ENCODE results near the gene FN3K. TPM values are rescaled to one million over a fixed set of nuclear protein-coding genes. Genes with fewer than 3 reads are reported as not detected.
A peak's percentile ranks its signal among the peaks of the same experiment; 100 is the strongest.

FN3K gene
- total and polyA plus RNA-seq, 2 of the 13 experiments (the other 11 are each of a cell fraction or from before 2014, with no cell fraction given) = 3.5 to 12.2 TPM

- TF ChIP-seq RARG (CRISPR knock-in tag; IDR thresholded peaks at IDR 0.05; ENCODE audit: low read depth) (no peak; the same call in 1 of the 2 replicates), KDM6A (CRISPR knock-in tag; IDR thresholded peaks at IDR 0.05; ENCODE audit: low read depth) (no peak), DBP (CRISPR knock-in tag; IDR thresholded peaks at IDR 0.05; ENCODE audit: not compliant biosample characterization) (no peak), CCAR2 (optimal IDR thresholded peaks at IDR 0.05; ENCODE audit: low read depth, low read length) (no peak), MTF2 (CRISPR knock-in tag; IDR thresholded peaks at IDR 0.05; ENCODE audit: borderline replicate concordance) (no peak), GPN1 (CRISPR knock-in tag; IDR thresholded peaks at IDR 0.05; ENCODE audit: borderline replicate concordance) (no peak), MBNL3 (CRISPR knock-in tag; conservative IDR thresholded peaks at IDR 0.05) (no peak), ZNF75D (CRISPR knock-in tag; IDR thresholded peaks at IDR 0.05; ENCODE audit: borderline replicate concordance) (no peak), ZMAT5 (CRISPR knock-in tag; IDR thresholded peaks at IDR 0.05; ENCODE audit: borderline replicate concordance, low read depth) (no peak), FOXP1 (IDR thresholded peaks at IDR 0.05) (no peak), FOXP1 (CRISPR knock-in tag; IDR thresholded peaks at IDR 0.05) (no peak), ZHX2 (IDR thresholded peaks at IDR 0.05; ENCODE audit: low read depth) (no peak), ZHX2 (CRISPR knock-in tag; IDR thresholded peaks at IDR 0.05; ENCODE audit: borderline replicate concordance) (no peak), SNRNP70 (IDR thresholded peaks at IDR 0.05; ENCODE audit: low read depth, low read length) (no peak), CBX1 (IDR thresholded peaks at IDR 0.05; ENCODE audit: low read depth) (peak; percentile 34), EHMT2 (IDR thresholded peaks at IDR 0.05; ENCODE audit: borderline replicate concordance, low read depth, low read length) (no peak), ZNF331 (CRISPR knock-in tag; IDR thresholded peaks at IDR 0.05) (peak; percentile 57; the same call in 1 of the 2 replicates), ZNF510 (CRISPR knock-in tag; IDR thresholded peaks at IDR 0.05; ENCODE audit: low read depth) (no peak)
- TF ChIP-seq, protein P1, sequence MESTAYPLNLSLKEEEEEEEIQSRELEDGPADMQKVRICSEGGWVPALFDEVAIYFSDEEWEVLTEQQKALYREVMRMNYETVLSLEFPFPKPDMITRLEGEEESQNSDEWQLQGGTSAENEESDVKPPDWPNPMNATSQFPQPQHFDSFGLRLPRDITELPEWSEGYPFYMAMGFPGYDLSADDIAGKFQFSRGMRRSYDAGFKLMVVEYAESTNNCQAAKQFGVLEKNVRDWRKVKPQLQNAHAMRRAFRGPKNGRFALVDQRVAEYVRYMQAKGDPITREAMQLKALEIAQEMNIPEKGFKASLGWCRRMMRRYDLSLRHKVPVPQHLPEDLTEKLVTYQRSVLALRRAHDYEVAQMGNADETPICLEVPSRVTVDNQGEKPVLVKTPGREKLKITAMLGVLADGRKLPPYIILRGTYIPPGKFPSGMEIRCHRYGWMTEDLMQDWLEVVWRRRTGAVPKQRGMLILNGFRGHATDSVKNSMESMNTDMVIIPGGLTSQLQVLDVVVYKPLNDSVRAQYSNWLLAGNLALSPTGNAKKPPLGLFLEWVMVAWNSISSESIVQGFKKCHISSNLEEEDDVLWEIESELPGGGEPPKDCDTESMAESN (CRISPR knock-in tag; conservative IDR thresholded peaks at IDR 0.05) = peak; percentile 61; the same call in 1 of the 2 replicates
- TF ChIP-seq, protein P2, sequence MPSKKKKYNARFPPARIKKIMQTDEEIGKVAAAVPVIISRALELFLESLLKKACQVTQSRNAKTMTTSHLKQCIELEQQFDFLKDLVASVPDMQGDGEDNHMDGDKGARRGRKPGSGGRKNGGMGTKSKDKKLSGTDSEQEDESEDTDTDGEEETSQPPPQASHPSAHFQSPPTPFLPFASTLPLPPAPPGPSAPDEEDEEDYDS (CRISPR knock-in tag; IDR thresholded peaks at IDR 0.05) = no peak
Measured at GRCh38 chr17:82734987-82735866, at the start of gene FN3K (continued).
